HCT116 (cell line): ENCODE measurements around the gene CH25H. TPM values are rescaled to one million over a fixed set of nuclear protein-coding genes. Genes with fewer than 3 reads are reported as not detected.
A peak's percentile ranks its signal among the peaks of the same experiment; 100 is the strongest.

Experiments used
- ATAC-seq: fragments of 200-7000 bp; cut with Tn5 transposase; 2 replicates; pipeline ENCODE4 v1.9.1; 2020; ENCODE audit warnings: mild to moderate bottlenecking, moderate library complexity
- BruUV-seq: library from RNA; stranded (reverse); fragments of 400-500 nt; replicated peaks from 2 replicates; lab custom pipeline; 2021; lab: Mats Ljungman, UMichigan
- CTCF ChIA-PET: fragments of 300-600 bp; sonication (Branson Sonifier 250); formaldehyde crosslinking; loops from one replicate; lab custom pipeline; 2021; ENCODE audit warnings: antibody characterized with exemption; lab: Charles Lee
- POLR2A ChIA-PET: fragments of 300-600, 350-600 bp; sonication (Branson Sonifier 250); formaldehyde crosslinking; loops from one replicate; lab custom pipeline; 2021; ENCODE audit warnings: antibody characterized with exemption; lab: Charles Lee
- RAD21 ChIA-PET, 2 experiments: fragments of 300-600 bp; sonication (Branson Sonifier 250); formaldehyde crosslinking; loops; one replicate each; lab custom pipeline; 2023; ENCODE audit warnings: low total read pairs in 2 of 2; ENCODE audit not compliant: uncharacterized antibody in 2 of 2, unreplicated experiment in 2 of 2, low non-redundant PET in 1 of 2; lab: Charles Lee
- DNase-seq: peaks from one replicate; pipeline ENCODE4 v3.0.0-alpha.2; 2010; ENCODE audit warnings: low read depth, low spot score
- H2AFZ ChIP-seq: fragments of 200-600 bp; shearing (Covaris generic), sonication (generic); 2 replicates; pipeline ENCODE4 v1.6.1; 2017; ENCODE audit warnings: low read depth, mixed run types, mixed read lengths, antibody characterized with exemption, low read length; ENCODE audit not compliant: poor library complexity, severe bottlenecking
- H3K27ac ChIP-seq: 2 replicates; pipeline ENCODE4 v1.5.1; 2012; ENCODE audit warnings: low read depth, low read length
- H3K27me3 ChIP-seq: fragments of 200-600 bp; sonication (generic); 2 replicates; pipeline ENCODE4 v1.6.1; 2016; ENCODE audit warnings: mixed run types, low read length, mixed read lengths; ENCODE audit not compliant: insufficient read depth
- H3K36me3 ChIP-seq, 2 experiments: fragments of 200-500 bp in 1 of 2; fragments of 200-600 bp in 1 of 2; sonication (Bioruptor generic) in 1 of 2; sonication (generic) in 1 of 2; 2 replicates each; pipeline versions ENCODE4 v1.5.1 to v1.6.1; 2014 to 2016; ENCODE audit warnings: low read length in 2 of 2, inconsistent platforms in 1 of 2, mixed read lengths in 1 of 2, mixed run types in 1 of 2; ENCODE audit not compliant: insufficient read depth in 2 of 2, control insufficient read depth in 1 of 2
- H3K4me1 ChIP-seq, 2 experiments: fragments of 200-600 bp in 1 of 2; sonication (generic) in 1 of 2; 2 replicates each; pipeline versions ENCODE4 v1.5.1 to v1.6.1; 2012 to 2017; ENCODE audit warnings: low read length in 2 of 2, inconsistent platforms in 1 of 2, mild to moderate bottlenecking in 1 of 2, mixed read lengths in 1 of 2, mixed run types in 1 of 2, moderate library complexity in 1 of 2; ENCODE audit not compliant: insufficient read depth in 2 of 2, control insufficient read depth in 1 of 2
- H3K4me2 ChIP-seq: fragments of 200-600 bp; sonication (generic); 2 replicates; pipeline ENCODE4 v1.6.1; 2017; ENCODE audit warnings: mixed run types, low read length, mixed read lengths
- H3K4me3 ChIP-seq, 2 experiments: fragments of 200-600 bp in 1 of 2; sonication (generic) in 1 of 2; replicated peaks in 1 of 2; 2 replicates each; pipeline ENCODE4 v1.5.1; 2011 to 2016; ENCODE audit warnings: low read length in 2 of 2, control low read depth in 1 of 2, low read depth in 1 of 2, mild to moderate bottlenecking in 1 of 2, mixed read lengths in 1 of 2, mixed run types in 1 of 2
- H3K79me2 ChIP-seq: fragments of 200-600 bp; sonication (generic); 2 replicates; pipeline ENCODE4 v1.6.1; 2017; ENCODE audit warnings: mild to moderate bottlenecking, mixed run types, low read length, moderate library complexity, mixed read lengths; ENCODE audit not compliant: insufficient read depth
- H3K9ac ChIP-seq: fragments of 200-600 bp; sonication (generic); 2 replicates; pipeline ENCODE4 v1.6.1; 2016; ENCODE audit warnings: low read length, mixed read lengths
- H3K9me2 ChIP-seq: fragments of 200-600 bp; sonication (generic), shearing (Covaris generic); 2 replicates; pipeline ENCODE4 v1.6.1; 2017; ENCODE audit warnings: mixed run types, mild to moderate bottlenecking, moderate library complexity; ENCODE audit not compliant: insufficient read depth
- H3K9me3 ChIP-seq, 2 experiments: fragments of 200-500 bp in 1 of 2; fragments of 200-600 bp in 1 of 2; sonication (Bioruptor generic) in 1 of 2; sonication (generic) in 1 of 2; 2 replicates each; pipeline ENCODE4 v1.6.1; 2014 to 2017; ENCODE audit warnings: low read length in 2 of 2, mixed read lengths in 2 of 2, inconsistent platforms in 1 of 2, low read depth in 1 of 2, mild to moderate bottlenecking in 1 of 2, mixed run types in 1 of 2, moderate library complexity in 1 of 2; ENCODE audit not compliant: control insufficient read depth in 1 of 2, insufficient read depth in 1 of 2
- H4K20me1 ChIP-seq: fragments of 200-600 bp; sonication (generic), shearing (Covaris generic); 2 replicates; pipeline ENCODE4 v1.6.1; 2017; ENCODE audit warnings: mixed run types, mild to moderate bottlenecking, moderate library complexity; ENCODE audit not compliant: insufficient read depth
- CTCF ChIP-seq, 3 experiments: fragments of 200-600 bp in 1 of 3; sonication (generic) in 1 of 3; IDR thresholded peaks in 2 of 3; conservative IDR thresholded peaks in 1 of 3; 2 replicates each; pipeline ENCODE4 v1.5.1; 2012 to 2017; ENCODE audit warnings: low read depth in 2 of 3, low read length in 2 of 3, antibody characterized with exemption in 1 of 3, borderline replicate concordance in 1 of 3, control low read depth in 1 of 3, mild to moderate bottlenecking in 1 of 3, mixed read lengths in 1 of 3, mixed run types in 1 of 3, moderate library complexity in 1 of 3; ENCODE audit not compliant: insufficient read depth in 1 of 3
- ELF1 ChIP-seq: IDR thresholded peaks from 2 replicates; pipeline ENCODE4 v1.6.1; 2012; ENCODE audit warnings: low read depth, borderline replicate concordance
- RAD21 ChIP-seq: IDR thresholded peaks from 2 replicates; pipeline ENCODE4 v1.6.1; 2012; ENCODE audit warnings: low read depth, mild to moderate bottlenecking
- intact Hi-C: fragments of 100-400 bp; cut with micrococcal nuclease; formaldehyde crosslinking; loops from 2 replicates; pipeline ENCODE4 v1.10.0; 2022
- total RNA-seq: library from RNA; stranded (reverse); gene quantifications from one replicate; pipeline ENCODE4 v1.2.1, GENCODE V29; 2021; ENCODE audit not compliant: unreplicated experiment

The CH25H gene
- total RNA-seq, 1 experiment from 2014 or later, result not detected

GRCh38 chr10:89217057-89217990 lies 10.2 kb upstream of the CH25H start:
- Histone ChIP-seq H3K9me3 (no peaks in the 10 kb centered on the region), H3K4me3 (no peak overlapping the region), H3K27me3 (no peaks in the 10 kb centered on the region), H3K9me2 (no peaks in the 10 kb centered on the region), H3K79me2 (no peaks in the 10 kb centered on the region), H4K20me1 (no peaks in the 10 kb centered on the region), H3K4me1 (peaks cover 4 to 5% of the 10 kb centered on the region in 2 experiments; a peak in 2 of 4 replicates), H3K4me2 (no peak overlapping the region), H3K36me3 (no peaks in the 10 kb centered on the region), H3K9ac (no peak overlapping the region), H2AFZ (peak overlapping the region; percentile 25), H3K27ac (0 out of 2 replicates have a peak overlapping the region, but pooled peaks have one; percentile 19)
- ChIA-PET POLR2A (interaction anchor here (0.9 kb wide), 1 partner anchor 34 kb away, joined by 3 read pairs; the partner anchor contains the start of gene LIPA), RAD21 (interaction anchor here in 1 of 2 experiments (1.1 kb wide), 1 partner anchor 188 kb away, joined by 3 read pairs; no protein-coding TSS in a partner anchor), CTCF (interaction anchor here (0.7 to 2.7 kb wide), 18 partner anchors 10 to 652 kb away, joined by 3 to 21 read pairs (median 4); partner anchors contain the start of genes CH25H, IFIT5 and LIPA)
- intact Hi-C loops, result loop anchor here (1.0 to 2.0 kb wide), 6 partner anchors 172 to 653 kb away; no protein-coding TSS in a partner anchor
- ATAC-seq (peak; percentile 52), DNase-seq (peak; percentile 38)
- BruUV-seq, result no TSS peak
- TF ChIP-seq CTCF (IDR thresholded peaks at IDR 0.05 in 2 of 3, conservative IDR thresholded peaks at IDR 0.05 in 1 of 3; ENCODE audit: borderline replicate concordance in 1 of 3, insufficient read depth in 1 of 3, low read depth in 2 of 3, low read length in 2 of 3) (peak; percentile 50 to 79 (median 74)), RAD21 (peak; percentile 74), ELF1 (no peak)
